ENCODE measurements around the gene PPP2CA. TPM values are rescaled to one million over a fixed set of nuclear protein-coding genes. Genes with fewer than 3 reads are reported as not detected.
"Not testable (repeated sequence)": the region's sequence is repeated elsewhere in the genome, so short reads cannot be mapped to it uniquely, and the experiment has no call there.

Gene PPP2CA
- total RNA-seq, 2 donors from 2014 or later = 101 to 164 TPM

- H3K27ac Mint-ChIP-seq = peak overlapping the region; percentile 72
- H3K27me3 Mint-ChIP-seq = no peaks in the 10 kb centered on the region
- H3K4me1 Mint-ChIP-seq = peaks cover 21% of the 10 kb centered on the region
- peaks cover 100% of the 10 kb centered on the region for H3K36me3 Mint-ChIP-seq (ENCODE audit: low read depth)
- H3K9me3 Mint-ChIP-seq = no peaks in the 10 kb centered on the region
- no peak for ATAC-seq (replicated peaks)
- no peak overlapping the region for H3K4me3 Mint-ChIP-seq
Measured at GRCh38 chr5:134153241-134153640, 72.6 kb downstream of the PPP2CA start.

- not testable (repeated sequence) for ATAC-seq (replicated peaks); H3K27me3 Mint-ChIP-seq; H3K9me3 Mint-ChIP-seq; H3K4me3 Mint-ChIP-seq
- H3K27ac Mint-ChIP-seq = peak overlapping the region; percentile 72
- peaks cover 97% of the 10 kb centered on the region for H3K36me3 Mint-ChIP-seq (ENCODE audit: low read depth)
- peaks cover 16% of the 10 kb centered on the region for H3K4me1 Mint-ChIP-seq
Measured at GRCh38 chr5:134152173-134152832, 73.6 kb downstream of the PPP2CA start.

GRCh38 chr5:134151723-134152122, 74.2 kb downstream of the PPP2CA start:
- no peak overlapping the region for H3K4me3 Mint-ChIP-seq
- peaks cover 97% of the 10 kb centered on the region for H3K36me3 Mint-ChIP-seq (ENCODE audit: low read depth)
- no peak for ATAC-seq (replicated peaks)
- H3K27ac Mint-ChIP-seq = peak overlapping the region; percentile 72
- no peaks in the 10 kb centered on the region for H3K27me3 Mint-ChIP-seq
- no peaks in the 10 kb centered on the region for H3K9me3 Mint-ChIP-seq
- peaks cover 16% of the 10 kb centered on the region for H3K4me1 Mint-ChIP-seq

DNA sequence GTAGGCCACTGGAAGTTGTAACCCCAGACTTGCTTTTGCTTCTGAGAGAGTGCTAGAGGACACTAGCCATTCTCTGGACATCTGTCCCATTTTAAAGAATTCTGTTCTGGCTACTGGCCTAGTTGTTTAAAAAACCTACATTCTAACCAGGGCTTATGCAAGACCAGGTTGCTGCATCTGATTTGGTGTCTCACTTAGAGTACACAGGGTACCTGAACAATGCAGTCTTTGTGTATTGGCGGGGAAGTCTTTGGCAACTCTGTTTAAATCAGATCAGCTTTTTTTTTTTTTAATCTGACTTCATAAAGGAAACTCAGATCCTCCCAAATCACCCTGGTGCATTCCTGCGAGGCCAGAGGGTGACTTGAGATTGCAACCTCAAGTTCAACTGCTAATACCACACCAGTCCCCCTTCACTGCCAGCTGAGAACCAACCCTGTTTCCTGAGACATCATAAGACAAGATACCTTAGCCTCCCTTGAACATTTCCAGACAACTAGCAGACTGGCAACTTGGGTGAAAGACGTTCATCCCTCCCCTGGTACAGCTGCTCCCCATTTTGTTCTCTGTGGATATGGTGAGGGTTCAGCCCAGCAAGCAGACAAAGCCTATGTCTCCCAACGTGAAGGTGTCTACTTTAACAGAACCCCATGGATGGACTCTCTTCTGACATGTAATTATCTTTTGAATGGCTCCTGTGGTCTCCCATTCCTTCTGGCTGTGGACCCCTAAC, 76.1 kb downstream of the PPP2CA start:
- peaks cover 97% of the 10 kb centered on the region for H3K36me3 Mint-ChIP-seq (ENCODE audit: low read depth)
- peak overlapping the region; percentile 65 for H3K27ac Mint-ChIP-seq
- ATAC-seq (replicated peaks) = no peak
- H3K27me3 Mint-ChIP-seq = no peaks in the 10 kb centered on the region
- H3K4me1 Mint-ChIP-seq = peaks cover 16% of the 10 kb centered on the region
- no peak overlapping the region for H3K4me3 Mint-ChIP-seq
- H3K9me3 Mint-ChIP-seq = no peaks in the 10 kb centered on the region

- ATAC-seq (replicated peaks) = no peak
- Mint-ChIP-seq H3K36me3 (ENCODE audit: low read depth) (peaks cover 97% of the 10 kb centered on the region), H3K4me3 (no peak overlapping the region), H3K27me3 (no peaks in the 10 kb centered on the region), H3K4me1 (peaks cover 16% of the 10 kb centered on the region), H3K9me3 (no peaks in the 10 kb centered on the region), H3K27ac (peak overlapping the region; percentile 65)
Measured at GRCh38 chr5:134148986-134149539, 76.8 kb downstream of the PPP2CA start.

DNA sequence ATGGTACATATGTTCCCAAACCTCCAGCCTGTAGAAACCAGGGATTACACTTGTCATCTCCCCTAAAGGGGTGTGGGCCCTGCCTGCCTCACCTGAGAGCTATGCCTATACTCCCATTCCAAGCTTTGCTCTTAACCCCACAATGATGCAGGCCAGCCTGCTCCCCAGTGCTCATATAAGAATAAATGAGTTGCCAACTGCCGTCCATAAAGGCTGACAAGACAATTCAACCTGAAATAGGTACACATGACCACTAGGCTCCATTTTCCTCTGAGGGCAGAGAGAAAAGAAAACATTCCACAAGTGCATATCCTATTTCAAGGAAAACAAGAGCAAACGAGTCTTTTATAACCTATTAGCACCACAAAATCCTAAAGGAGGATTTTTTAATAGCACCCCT, 77.6 kb downstream of the PPP2CA start:
- no peak overlapping the region for H3K27ac Mint-ChIP-seq
- H3K4me3 Mint-ChIP-seq = no peak overlapping the region
- no peak for ATAC-seq (replicated peaks)
- peaks cover 16% of the 10 kb centered on the region for H3K4me1 Mint-ChIP-seq
- no peaks in the 10 kb centered on the region for H3K9me3 Mint-ChIP-seq
- H3K36me3 Mint-ChIP-seq (ENCODE audit: low read depth) = peaks cover 97% of the 10 kb centered on the region
- no peaks in the 10 kb centered on the region for H3K27me3 Mint-ChIP-seq

- no peak overlapping the region for H3K27ac Mint-ChIP-seq
- ATAC-seq (replicated peaks) = no peak
Measured at GRCh38 chr5:134146651-134147518, 79.0 kb downstream of the PPP2CA start.

GRCh38 chr5:134145779-134146581, 79.9 kb downstream of the PPP2CA start:
- Mint-ChIP-seq H3K4me1 (peaks cover 16% of the 10 kb centered on the region), H3K36me3 (ENCODE audit: low read depth) (peaks cover 94% of the 10 kb centered on the region)

More at GRCh38 chr5:134146651-134147518, 79.0 kb downstream of the PPP2CA start:
- H3K36me3 Mint-ChIP-seq (ENCODE audit: low read depth) = peaks cover 94% of the 10 kb centered on the region
- H3K4me1 Mint-ChIP-seq = peaks cover 13% of the 10 kb centered on the region
- H3K9me3 Mint-ChIP-seq = no peaks in the 10 kb centered on the region
- no peaks in the 10 kb centered on the region for H3K27me3 Mint-ChIP-seq
- no peak overlapping the region for H3K4me3 Mint-ChIP-seq

GRCh38 chr5:134145041-134145757, 80.7 kb downstream of the PPP2CA start:
- ATAC-seq (replicated peaks) = no peak

More at GRCh38 chr5:134145779-134146581, 79.9 kb downstream of the PPP2CA start:
- H3K4me3 Mint-ChIP-seq = no peak overlapping the region
- H3K27me3 Mint-ChIP-seq = no peaks in the 10 kb centered on the region
- H3K27ac Mint-ChIP-seq = peak overlapping the region; percentile 50
- ATAC-seq (replicated peaks) = peak; percentile 86
- no peaks in the 10 kb centered on the region for H3K9me3 Mint-ChIP-seq

More at GRCh38 chr5:134145041-134145757, 80.7 kb downstream of the PPP2CA start:
- Mint-ChIP-seq H3K9me3 (no peaks in the 10 kb centered on the region), H3K4me3 (no peak overlapping the region), H3K27me3 (no peaks in the 10 kb centered on the region), H3K4me1 (peaks cover 17% of the 10 kb centered on the region), H3K36me3 (ENCODE audit: low read depth) (peaks cover 94% of the 10 kb centered on the region), H3K27ac (peak overlapping the region; percentile 24)

Other genes with a start within 250 kb of the PPP2CA start
- gene VDAC1, start 221.1 kb downstream of the PPP2CA start, total RNA-seq = 100 to 1,000 TPM; 334 to 423 TPM
- gene TCF7, start 111.4 kb downstream of the PPP2CA start, total RNA-seq = 10 to 100 TPM in 1 of 2 donors, 1 to 10 TPM in 1; 5.9 to 42.2 TPM
- gene SKP1, start 49.1 kb downstream of the PPP2CA start, total RNA-seq = 100 to 1,000 TPM; 152 to 209 TPM
- 1 to 10 TPM in 1 of 2 donors, under 1 TPM in 1; 0.69 to 9.7 TPM for gene CDKL3, start 141.1 kb upstream of the PPP2CA start, total RNA-seq
- gene UBE2B, start 145.5 kb upstream of the PPP2CA start, total RNA-seq = 100 to 1,000 TPM in 1 of 2 donors, 10 to 100 TPM in 1; 76.6 to 143 TPM
- 10 to 100 TPM in 1 of 2 donors, 1 to 10 TPM in 1; 8.9 to 23.0 TPM for gene CDKN2AIPNL, start 185.8 kb upstream of the PPP2CA start, total RNA-seq

All from activated T-helper 17 cell treated with anti-CD3 and anti-CD28 coated beads, Interleukin-2, amount 50 U/mL, for 72 hours (primary cell).